Measurements from ENCODE around the gene BRD3.

The BRD3 gene

GRCh38 chr9:134060546-134060945 is 7.3 kb downstream of the BRD3 start:
- no peak for TF ChIP-seq CTCF (IDR thresholded peaks at IDR 0.05; ENCODE audit: low read depth, low read length)
- no peak for DNase-seq (ENCODE audit: extremely low read depth, low read depth)

GRCh38 chr9:134059661-134060395 is 8.0 kb downstream of the BRD3 start:
- no peak for DNase-seq (ENCODE audit: extremely low read depth, low read depth)
- no peak for TF ChIP-seq CTCF (IDR thresholded peaks at IDR 0.05; ENCODE audit: low read depth, low read length)

GRCh38 chr9:134059188-134059641 is 8.6 kb downstream of the BRD3 start:
- no peak for TF ChIP-seq CTCF (IDR thresholded peaks at IDR 0.05; ENCODE audit: low read depth, low read length)
- DNase-seq (ENCODE audit: extremely low read depth, low read depth) = no peak

- no peak for DNase-seq (ENCODE audit: extremely low read depth, low read depth)
- TF ChIP-seq CTCF (IDR thresholded peaks at IDR 0.05; ENCODE audit: low read depth, low read length) = no peak
These were observed 9.1 kb downstream of the BRD3 start for GRCh38 chr9:134058716-134059115.

GRCh38 chr9:134057751-134058701 is 9.8 kb downstream of the BRD3 start:
- no peak for DNase-seq (ENCODE audit: extremely low read depth, low read depth)
- no peak for TF ChIP-seq CTCF (IDR thresholded peaks at IDR 0.05; ENCODE audit: low read depth, low read length)

GRCh38 chr9:134057307-134057657 is 10.5 kb downstream of the BRD3 start:
- DNase-seq (ENCODE audit: extremely low read depth, low read depth) = no peak
- no peak for TF ChIP-seq CTCF (IDR thresholded peaks at IDR 0.05; ENCODE audit: low read depth, low read length)

Measured in AG09319 (cell line).